Gastrocnemius medialis (tissue), 4 donors: ENCODE results near the gene CBY1. TPM values are rescaled to one million over a fixed set of nuclear protein-coding genes. Genes with fewer than 3 reads are reported as not detected.

ENCODE experiments used
- ATAC-seq, 2 donors: fragments of 150-250 bp; one replicate each; pipeline ENCODE4 v1.9.1; 2016
- DNase-seq, 2 donors: peaks; one replicate each; pipeline ENCODE4 v3.0.0-alpha.2; 2019
- H3K27ac ChIP-seq, 4 donors: fragments of 200-600 bp; sonication (generic); 1 replicate in 1 of 4; 2 replicates in 3 of 4; pipeline ENCODE4 v1.5.1; 2016 to 2018; ENCODE audit warnings: mild to moderate bottlenecking in 2 of 4, moderate library complexity in 1 of 4
- H3K27me3 ChIP-seq, 3 donors: fragments of 200-600 bp; sonication (generic) in 2 of 3; 1 replicate in 1 of 3; 2 replicates in 2 of 3; pipeline versions ENCODE4 v1.5.1 to v1.6.0; 2016 to 2019; ENCODE audit warnings: mild to moderate bottlenecking in 1 of 3, moderate library complexity in 1 of 3
- H3K36me3 ChIP-seq, 2 donors: fragments of 200-600 bp; sonication (generic) in 1 of 2; one replicate each; pipeline ENCODE4 v1.5.1; 2017 to 2018
- H3K4me1 ChIP-seq, 2 donors: fragments of 200-600 bp; sonication (generic) in 1 of 2; one replicate each; pipeline ENCODE4 v1.5.1; 2016 to 2017; ENCODE audit warnings: mild to moderate bottlenecking in 2 of 2
- H3K4me3 ChIP-seq, 4 donors: fragments of 200-600 bp; sonication (generic) in 3 of 4; 1 replicate in 1 of 4; 2 replicates in 3 of 4; pipeline ENCODE4 v1.5.1; 2016 to 2019; ENCODE audit warnings: mild to moderate bottlenecking in 2 of 4
- H3K9me3 ChIP-seq, 3 donors: fragments of 200-600 bp; sonication (generic) in 2 of 3; 1 replicate in 1 of 3; 2 replicates in 2 of 3; pipeline ENCODE4 v1.5.1; 2016 to 2019
- CTCF ChIP-seq, 5 experiments: fragments of 450-650 bp in 3 of 5; fragments of 200-600 bp in 2 of 5; sonication (generic) in 2 of 5; IDR thresholded peaks in 4 of 5; conservative IDR thresholded peaks in 1 of 5; 1 replicate in 4 of 5; 2 replicates in 1 of 5; pipeline ENCODE4 v1.5.1; 2016 to 2019; ENCODE audit warnings: antibody characterized with exemption in 5 of 5, mild to moderate bottlenecking in 3 of 5, moderate library complexity in 3 of 5
- POLR2A ChIP-seq, 2 donors: fragments of 450-650 bp; IDR thresholded peaks; one replicate each; pipeline ENCODE4 v1.6.1; 2017; ENCODE audit warnings: antibody characterized with exemption in 2 of 2, mild to moderate bottlenecking in 2 of 2, moderate library complexity in 2 of 2
- in situ Hi-C, 4 donors: fragments of 200-750 bp; cut with MboI; loops; one replicate each; pipeline versions ENCODE4 v1.15.0 to v1.8.0; 2017; ENCODE audit warnings: low sequenced_read_pairs in 4 of 4
- intact Hi-C: fragments of 100-400 bp; cut with DNase I; formaldehyde crosslinking; loops from one replicate; pipeline ENCODE4 v1.15.1; 2023; ENCODE audit warnings: low total_unique reads
- total RNA-seq, 4 donors: library from RNA; depleted of rRNA; stranded (reverse); fragments of >200 nt; gene quantifications; one replicate each; pipeline versions ENCODE4 v1.1.0 to v1.2.3, GENCODE V29; 2016

Gene CBY1
- total RNA-seq, 4 donors from 2014 or later: 8.0 to 15.7 (median 12.6) TPM

GRCh38 chr22:38713921-38714320, 57.5 kb downstream of the CBY1 start:
- H3K27ac ChIP-seq: no peak overlapping the region
- H3K4me1 ChIP-seq: peaks cover 35 to 38% of the 10 kb centered on the region in 2 donors
- intact Hi-C loops: no loop called here
- no peak for TF ChIP-seq POLR2A (IDR thresholded peaks at IDR 0.05)
- no peak for TF ChIP-seq CTCF (IDR thresholded peaks at IDR 0.05 in 4 of 5, conservative IDR thresholded peaks at IDR 0.05 in 1 of 5)
- ATAC-seq (no peak), DNase-seq (no peak)
- H3K27me3 ChIP-seq: no peaks in the 10 kb centered on the region
- in situ Hi-C loops: no loop called here
- peaks cover 0 to 30% of the 10 kb centered on the region in 2 donors for H3K36me3 ChIP-seq
- H3K4me3 ChIP-seq: no peak overlapping the region
- no peaks in the 10 kb centered on the region for H3K9me3 ChIP-seq

- Histone ChIP-seq H3K27me3 (no peaks in the 10 kb centered on the region), H3K4me3 (no peak overlapping the region), H3K36me3 (peaks cover 0 to 30% of the 10 kb centered on the region in 2 donors), H3K27ac (peak overlapping the region in 3 of 4 donors; percentile 14 to 43 (median 29)), H3K4me1 (peaks cover 30 to 38% of the 10 kb centered on the region in 2 donors), H3K9me3 (no peaks in the 10 kb centered on the region)
- in situ Hi-C loops: no loop called here
- DNase-seq: no peak
- TF ChIP-seq POLR2A (IDR thresholded peaks at IDR 0.05): no peak
- TF ChIP-seq CTCF (IDR thresholded peaks at IDR 0.05 in 4 of 5, conservative IDR thresholded peaks at IDR 0.05 in 1 of 5): no peak
- peak in 1 of 2 donors; percentile 14 for ATAC-seq
- intact Hi-C loops: no loop called here
Observed at GRCh38 chr22:38715176-38715764, 58.8 kb downstream of the CBY1 start.

- H3K4me3 ChIP-seq: no peak overlapping the region
- DNase-seq (no peak), ATAC-seq (no peak)
- intact Hi-C loops (no loop called here), in situ Hi-C loops (no loop called here)
- H3K27ac ChIP-seq: no peak overlapping the region
- peaks cover 0 to 26% of the 10 kb centered on the region in 2 donors for H3K36me3 ChIP-seq
- H3K9me3 ChIP-seq: no peaks in the 10 kb centered on the region
- no peaks in the 10 kb centered on the region for H3K27me3 ChIP-seq
- no peak for TF ChIP-seq POLR2A (IDR thresholded peaks at IDR 0.05)
- no peak for TF ChIP-seq CTCF (IDR thresholded peaks at IDR 0.05 in 4 of 5, conservative IDR thresholded peaks at IDR 0.05 in 1 of 5)
- peaks cover 30 to 38% of the 10 kb centered on the region in 2 donors for H3K4me1 ChIP-seq
Observed at GRCh38 chr22:38715852-38716251, 59.4 kb downstream of the CBY1 start.

GRCh38 chr22:38716271-38716670, 59.8 kb downstream of the CBY1 start:
- Histone ChIP-seq H3K4me3 (no peak overlapping the region), H3K36me3 (peaks cover 0 to 26% of the 10 kb centered on the region in 2 donors), H3K4me1 (peaks cover 30 to 38% of the 10 kb centered on the region in 2 donors), H3K27me3 (no peaks in the 10 kb centered on the region), H3K27ac (no peak overlapping the region), H3K9me3 (no peaks in the 10 kb centered on the region)
- ATAC-seq (no peak), DNase-seq (no peak)
- in situ Hi-C loops: no loop called here
- TF ChIP-seq CTCF (IDR thresholded peaks at IDR 0.05 in 4 of 5, conservative IDR thresholded peaks at IDR 0.05 in 1 of 5) (no peak), POLR2A (IDR thresholded peaks at IDR 0.05) (no peak)
- intact Hi-C loops: no loop called here

- Histone ChIP-seq H3K27ac (no peak overlapping the region), H3K4me3 (no peak overlapping the region), H3K36me3 (peaks cover 0 to 31% of the 10 kb centered on the region in 2 donors), H3K4me1 (peaks cover 30 to 33% of the 10 kb centered on the region in 2 donors), H3K27me3 (no peaks in the 10 kb centered on the region), H3K9me3 (no peaks in the 10 kb centered on the region)
- in situ Hi-C loops (no loop called here), intact Hi-C loops (no loop called here)
- TF ChIP-seq CTCF (IDR thresholded peaks at IDR 0.05 in 4 of 5, conservative IDR thresholded peaks at IDR 0.05 in 1 of 5) (no peak), POLR2A (IDR thresholded peaks at IDR 0.05) (no peak)
- DNase-seq (no peak), ATAC-seq (no peak)
Observed at GRCh38 chr22:38716826-38717225, 60.4 kb downstream of the CBY1 start.
